T-helper 2 cell treated with Interferon-gamma antibody and Interleukin-4, amounts not matched to agents 100 ng/mL and 5 ng/mL, for 36 hours (primary cell): ENCODE data around the gene EML4. TPM values are rescaled to one million over a fixed set of nuclear protein-coding genes. Genes with fewer than 3 reads are reported as not detected.
"Not testable (repeated sequence)": the region's sequence is repeated elsewhere in the genome, so short reads cannot be mapped to it uniquely, and the experiment has no call there.

ENCODE experiments used
- intact Hi-C: fragments of 100-400 bp; cut with micrococcal nuclease; formaldehyde crosslinking; loops from one replicate; pipeline ENCODE4 v1.15.1; 2023
- total RNA-seq: library from RNA; stranded (reverse); gene quantifications from 2 replicates; pipeline ENCODE4 v1.2.3, GENCODE V29; 2022

EML4 gene
- total RNA-seq, 1 donor from 2014 or later: 71.4 TPM

DNA sequence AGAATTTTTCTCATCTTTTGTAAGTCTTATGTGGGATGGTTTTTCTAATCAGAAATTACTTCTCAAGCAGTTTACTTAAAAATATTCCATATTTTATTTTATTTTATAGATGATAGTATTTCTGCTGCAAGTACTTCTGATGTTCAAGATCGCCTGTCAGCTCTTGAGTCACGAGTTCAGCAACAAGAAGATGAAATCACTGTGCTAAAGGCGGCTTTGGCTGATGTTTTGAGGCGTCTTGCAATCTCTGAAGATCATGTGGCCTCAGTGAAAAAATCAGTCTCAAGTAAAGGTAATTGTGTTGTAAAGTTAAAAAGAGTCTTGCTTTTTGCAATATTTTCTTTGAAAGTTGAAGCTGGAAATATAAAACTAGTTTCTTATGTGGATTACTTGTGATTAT lies 76.2 kb downstream of the EML4 start:
- intact Hi-C loops: no loop called here

DNA sequence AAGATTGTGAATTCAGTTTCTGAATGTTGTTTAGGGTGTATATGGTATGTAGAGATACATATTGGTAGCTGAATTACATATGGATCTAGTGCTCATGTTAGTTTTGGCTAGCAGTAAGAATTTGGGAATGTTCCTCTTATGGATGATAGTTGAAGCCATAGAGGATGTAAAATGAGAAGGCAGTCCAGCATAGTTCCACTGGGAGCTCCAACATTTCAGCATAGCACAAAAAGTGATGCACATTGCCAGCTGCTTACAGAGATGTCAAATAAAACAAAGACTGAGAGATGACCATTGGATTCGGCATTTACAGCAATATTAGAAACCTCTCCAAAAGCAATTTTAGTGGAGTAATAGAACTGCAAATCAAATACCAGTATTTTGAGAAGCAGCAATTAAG lies 77.4 kb downstream of the EML4 start:
- intact Hi-C loops: no loop called here

DNA sequence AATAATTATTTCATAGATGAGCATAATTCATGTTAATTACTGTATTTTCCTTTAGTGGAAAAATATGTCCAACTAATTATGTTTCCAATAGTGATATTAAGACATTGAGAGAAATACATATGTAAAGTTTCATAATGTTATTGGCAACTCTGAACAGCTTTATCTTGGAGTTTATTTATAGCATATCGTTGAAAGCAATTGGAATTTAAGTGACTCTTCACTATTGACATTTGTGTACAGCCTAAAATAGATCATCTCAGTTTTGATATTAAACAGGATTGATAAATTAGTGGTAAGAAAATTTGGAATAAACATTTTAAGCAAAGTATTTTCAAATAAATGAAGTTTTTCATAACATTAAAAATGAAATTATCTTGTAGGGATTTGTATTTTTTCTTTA lies 79.7 kb downstream of the EML4 start:
- intact Hi-C loops: loop anchor here (1.0 kb wide), 1 partner anchor 33 kb away; no protein-coding TSS in a partner anchor

DNA sequence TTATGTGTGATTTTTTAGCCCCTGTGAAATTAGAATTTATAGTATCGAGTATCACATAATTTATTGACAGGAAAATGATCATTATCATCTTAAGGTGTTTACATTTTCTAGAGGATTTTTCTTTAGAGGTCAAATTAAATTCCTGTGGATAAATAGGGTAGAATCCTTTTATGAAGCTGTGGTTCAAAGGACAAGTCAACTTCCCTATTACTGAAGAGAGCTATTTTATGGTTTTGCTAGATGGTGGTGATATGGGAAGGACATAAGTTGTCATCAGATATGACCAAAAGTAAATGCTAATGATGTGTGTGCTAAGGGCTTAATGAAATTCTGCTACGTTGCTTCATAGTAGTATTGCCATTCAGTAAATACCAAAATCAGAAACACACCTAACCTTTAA lies 80.1 kb downstream of the EML4 start:
- intact Hi-C loops: loop anchor here (1.0 kb wide), 1 partner anchor 33 kb away; no protein-coding TSS in a partner anchor

DNA sequence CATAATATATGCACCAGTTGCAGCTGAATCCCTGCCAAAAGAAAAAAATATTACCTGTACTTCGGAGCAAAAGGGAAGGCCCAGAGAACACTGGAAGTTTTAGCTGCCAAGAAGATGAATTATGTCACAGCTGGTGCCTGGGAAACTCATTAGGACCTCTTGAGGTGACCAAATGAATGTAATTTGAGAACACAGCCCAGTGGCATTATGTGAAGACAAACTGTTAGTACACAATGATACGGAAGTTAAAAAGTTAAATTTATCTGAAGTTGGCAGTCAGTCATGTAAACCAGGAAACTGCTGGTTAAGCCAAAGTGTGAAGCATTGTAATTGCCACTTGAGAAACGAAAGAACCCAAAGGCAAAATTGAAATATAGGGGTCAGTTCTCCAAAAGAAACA lies 80.7 kb downstream of the EML4 start:
- intact Hi-C loops: loop anchor here (1.0 kb wide), 1 partner anchor 34 kb away; no protein-coding TSS in a partner anchor

DNA sequence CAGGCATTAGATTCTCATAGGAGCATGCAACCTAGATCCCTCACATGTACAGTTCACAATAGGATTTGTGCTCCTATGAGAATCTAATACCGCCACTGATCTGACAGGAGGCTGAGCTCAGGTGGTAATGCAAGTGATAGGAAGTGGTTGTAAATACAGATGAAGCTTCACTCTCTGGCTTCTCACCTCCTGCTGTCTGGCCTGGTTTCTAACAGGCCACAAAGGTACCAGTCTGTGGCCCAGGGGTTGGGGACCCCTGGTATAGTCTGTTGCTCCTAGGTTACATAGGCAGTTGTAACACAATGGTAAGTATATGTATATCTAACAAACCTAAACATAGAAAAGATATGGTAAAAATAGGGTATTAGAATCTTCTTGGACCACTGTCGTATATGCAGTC lies 81.8 kb downstream of the EML4 start:
- intact Hi-C loops: no loop called here

DNA sequence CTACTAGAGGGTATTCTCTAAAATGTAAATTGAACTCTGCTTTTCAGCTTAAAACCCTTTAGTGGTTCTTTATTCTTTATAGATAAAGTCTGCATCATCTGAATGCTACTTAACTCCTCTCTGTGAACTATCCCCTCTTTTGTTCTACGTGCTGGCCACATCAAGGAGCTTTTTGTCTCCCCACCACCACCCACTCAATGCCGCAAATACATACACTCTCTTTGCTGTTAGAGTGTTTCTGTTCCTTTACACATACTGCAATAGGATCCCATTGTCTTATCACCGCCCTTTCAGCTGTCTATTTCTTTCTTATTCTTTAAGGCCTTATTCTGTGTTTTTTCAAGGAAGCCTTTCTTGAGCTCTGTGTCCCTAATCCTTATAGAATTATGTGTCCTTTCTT lies 83.3 kb downstream of the EML4 start:
- intact Hi-C loops: no loop called here

DNA sequence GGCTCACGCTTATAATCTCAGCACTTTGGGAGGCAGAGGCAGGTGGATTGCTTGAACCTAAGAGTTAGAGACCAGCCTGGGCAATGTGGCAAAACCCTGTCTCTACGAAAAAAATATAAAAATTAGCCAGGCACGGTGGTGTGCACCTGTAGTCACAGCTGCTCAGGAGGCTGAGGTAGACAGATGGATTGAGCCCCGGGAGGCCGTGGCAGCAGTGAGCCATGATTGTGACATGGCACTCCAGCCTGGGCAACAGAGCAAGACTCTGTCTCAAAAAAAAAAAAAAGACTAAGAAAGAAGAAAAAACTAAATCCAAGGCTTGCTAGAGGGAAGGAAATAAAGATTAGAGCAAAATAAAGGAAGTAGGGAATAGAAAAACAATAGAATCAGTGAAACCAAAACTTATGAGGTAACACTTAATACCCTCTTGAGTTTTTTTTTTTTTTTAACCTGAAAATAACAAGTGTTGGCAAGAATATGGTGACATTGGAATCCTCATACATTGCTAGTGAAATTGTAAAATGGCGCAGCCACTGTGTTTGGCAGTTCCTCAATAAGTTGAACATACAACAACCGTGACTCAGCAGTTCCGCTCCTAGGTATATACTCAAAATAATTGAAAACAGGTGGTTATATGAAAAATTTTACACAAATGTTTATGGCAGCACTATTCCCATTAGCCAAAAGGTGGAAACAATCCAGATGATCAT lies 85.2 kb downstream of the EML4 start:
- intact Hi-C loops: no loop called here

DNA sequence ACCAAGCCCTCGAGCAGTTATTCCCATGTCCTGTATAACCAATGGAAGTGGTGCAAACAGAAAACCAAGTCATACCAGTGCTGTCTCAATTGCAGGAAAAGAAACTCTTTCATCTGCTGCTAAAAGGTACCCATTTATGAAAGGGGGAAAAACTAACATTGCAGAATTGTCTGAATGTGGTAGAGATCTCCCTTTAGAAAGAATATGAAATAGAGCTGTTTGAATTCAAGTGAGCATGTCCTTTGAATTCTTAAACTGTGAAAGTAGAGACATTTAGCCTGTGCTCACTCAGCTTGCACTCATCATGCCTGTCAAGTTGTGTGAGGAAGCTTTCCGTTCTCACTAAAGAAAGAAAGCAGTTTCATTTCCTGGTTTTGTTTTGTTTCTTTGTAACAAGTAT lies 87.4 kb downstream of the EML4 start:
- intact Hi-C loops: no loop called here

DNA sequence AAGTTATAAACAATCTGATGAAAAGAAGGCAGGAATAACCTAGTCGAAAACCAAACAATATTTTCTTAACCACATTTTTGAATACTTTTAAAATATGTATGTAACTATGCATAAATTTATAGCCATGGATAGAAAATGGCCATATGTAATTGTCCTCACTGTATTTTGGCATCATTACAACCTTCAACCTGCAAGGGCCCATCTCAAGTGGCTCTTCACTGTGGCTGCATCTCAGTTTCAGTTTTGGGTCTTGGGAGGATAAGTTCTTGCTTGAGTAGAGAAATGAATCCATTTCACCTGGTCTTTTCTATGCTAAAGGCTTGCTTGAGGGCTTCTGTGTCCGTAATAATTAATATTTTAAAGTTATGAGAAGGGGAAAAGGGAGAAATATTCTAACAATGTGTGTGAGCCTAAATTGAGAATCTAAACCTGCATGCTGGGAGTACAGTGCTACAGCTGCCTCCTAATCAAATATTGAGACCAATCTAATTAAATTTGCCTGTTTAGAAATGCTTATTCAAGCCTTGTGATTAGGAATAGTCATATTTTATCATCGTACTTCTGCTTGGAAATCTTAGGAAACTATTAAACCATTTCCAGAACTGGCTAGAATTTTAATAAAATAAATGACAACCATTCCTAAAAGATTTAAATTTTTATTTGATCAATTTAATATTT lies 92.5 kb downstream of the EML4 start:
- intact Hi-C loops: no loop called here

DNA sequence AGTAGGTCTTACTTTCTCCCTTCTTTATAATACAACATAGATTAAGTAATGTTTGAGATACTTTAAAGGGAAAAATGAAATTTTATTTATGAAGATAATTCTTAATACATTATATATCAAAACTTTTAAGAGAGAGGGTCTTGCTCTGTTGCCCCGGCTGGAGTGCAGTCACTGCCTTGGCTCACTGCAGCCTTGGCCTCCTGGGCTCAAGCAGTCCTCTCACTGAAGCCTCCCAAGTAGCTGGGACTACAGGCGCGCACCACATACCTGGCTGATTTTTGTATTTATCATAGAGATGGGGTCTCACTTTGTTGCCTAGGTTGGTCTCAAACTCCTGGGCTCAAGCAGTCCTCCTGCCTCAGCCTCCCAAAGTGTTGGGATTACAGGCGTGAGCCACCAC lies 97.1 kb downstream of the EML4 start:
- intact Hi-C loops: no loop called here

DNA sequence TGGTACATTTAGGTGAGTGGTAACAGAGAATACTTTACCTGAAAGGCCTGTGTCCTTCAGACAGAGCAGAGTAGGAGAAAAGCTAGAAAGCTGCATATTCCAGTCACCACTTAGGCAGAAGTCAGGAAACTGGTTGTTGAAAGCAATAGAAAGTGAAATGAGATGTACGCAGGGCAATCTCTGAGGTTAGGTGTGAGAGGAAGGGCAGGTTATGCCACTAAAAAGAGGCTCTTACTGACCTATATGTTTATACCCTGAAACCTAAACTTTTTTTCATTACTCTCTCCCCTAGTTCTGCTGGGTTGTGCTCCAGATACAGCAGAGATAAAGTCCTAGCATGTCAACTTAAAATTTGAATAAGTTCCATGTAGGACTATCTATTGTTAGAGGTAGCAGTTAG lies 98.4 kb downstream of the EML4 start:
- intact Hi-C loops: no loop called here

DNA sequence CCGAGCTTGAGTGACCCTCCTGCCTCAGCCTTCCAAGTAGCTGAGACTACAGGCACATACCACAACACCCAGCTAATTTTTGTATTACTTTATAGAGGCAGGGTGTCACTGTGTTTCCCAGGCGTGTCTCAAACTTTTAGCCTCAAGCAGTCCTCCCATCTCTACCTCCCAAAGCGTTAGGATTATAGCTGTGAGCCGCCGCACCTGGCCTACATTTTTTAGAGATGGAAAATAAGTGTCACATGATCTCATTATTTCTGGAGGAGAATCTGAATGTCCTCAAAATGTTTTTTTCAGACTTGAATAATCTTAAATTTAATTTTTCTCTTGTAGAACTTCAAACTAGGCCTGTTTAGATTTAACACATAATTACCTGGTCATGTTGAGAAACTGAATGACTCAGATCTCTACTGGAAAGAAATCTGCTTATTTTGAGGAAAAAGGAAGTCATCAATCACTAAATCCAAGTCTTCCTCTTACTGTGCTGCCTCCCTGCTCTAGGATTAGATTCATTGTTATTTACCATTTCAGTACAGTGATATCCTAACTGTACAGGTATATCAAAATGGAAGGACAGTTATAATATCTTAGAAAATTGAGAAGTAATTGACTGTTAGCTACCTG lies 99.5 kb downstream of the EML4 start:
- intact Hi-C loops: no loop called here

DNA sequence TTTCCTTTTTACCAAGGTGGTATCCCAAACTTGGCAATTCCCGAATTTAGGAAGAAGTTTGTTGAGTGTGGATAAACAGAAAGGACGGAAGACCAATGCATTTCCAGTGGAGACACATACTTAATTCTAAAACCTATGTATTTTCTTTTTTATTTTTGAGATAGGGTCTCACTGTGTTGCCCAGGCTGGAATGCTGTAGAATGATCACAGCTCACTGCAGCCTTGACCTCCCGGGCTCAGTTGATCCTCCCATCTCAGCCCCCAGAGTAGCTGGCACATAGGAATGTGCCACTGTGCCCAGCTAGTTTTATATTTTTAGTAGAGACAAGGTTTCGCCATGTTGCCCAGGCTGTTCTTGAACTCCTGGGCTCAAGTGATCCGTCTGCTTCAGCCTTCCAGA lies 101.6 kb downstream of the EML4 start:
- intact Hi-C loops: no loop called here

DNA sequence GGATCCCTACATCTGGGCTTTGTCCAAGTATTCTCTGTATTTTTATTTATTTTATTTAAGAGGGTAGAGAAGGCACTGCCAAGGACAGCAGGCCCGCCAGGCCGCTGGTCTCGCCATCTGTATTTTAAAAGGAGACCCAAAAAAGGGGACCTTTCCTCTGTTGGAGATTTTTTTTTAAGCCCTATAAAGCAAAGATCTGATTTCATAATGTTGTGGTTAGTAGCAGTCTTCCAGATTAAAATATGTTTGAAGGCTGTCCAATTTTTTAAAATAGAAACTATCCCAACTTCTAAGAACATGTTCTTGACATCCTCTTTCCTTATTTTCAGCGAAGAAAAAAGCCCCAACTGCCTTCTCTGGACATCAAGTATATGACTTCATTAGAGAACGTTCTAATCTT lies 102.1 kb downstream of the EML4 start:
- intact Hi-C loops: not testable (repeated sequence)

DNA sequence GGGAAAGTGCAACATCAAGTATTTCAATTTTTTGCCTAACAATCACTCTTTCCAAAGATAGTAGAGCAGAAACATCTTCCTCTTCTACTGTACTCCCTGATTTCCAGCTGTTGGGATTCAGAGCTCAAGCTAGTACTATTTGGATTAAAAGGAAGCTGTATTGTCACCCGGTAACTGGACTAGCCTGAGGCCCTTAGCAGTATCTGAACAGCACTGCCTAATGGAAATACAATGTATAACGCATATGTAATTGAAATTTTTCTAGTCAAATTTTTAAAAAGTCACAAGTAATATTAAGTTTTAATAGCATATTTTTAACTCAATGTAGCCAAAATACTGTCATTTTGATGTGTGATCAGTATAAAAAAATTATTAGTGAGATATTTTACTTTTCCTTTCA lies 105.7 kb downstream of the EML4 start:
- intact Hi-C loops: no loop called here

DNA sequence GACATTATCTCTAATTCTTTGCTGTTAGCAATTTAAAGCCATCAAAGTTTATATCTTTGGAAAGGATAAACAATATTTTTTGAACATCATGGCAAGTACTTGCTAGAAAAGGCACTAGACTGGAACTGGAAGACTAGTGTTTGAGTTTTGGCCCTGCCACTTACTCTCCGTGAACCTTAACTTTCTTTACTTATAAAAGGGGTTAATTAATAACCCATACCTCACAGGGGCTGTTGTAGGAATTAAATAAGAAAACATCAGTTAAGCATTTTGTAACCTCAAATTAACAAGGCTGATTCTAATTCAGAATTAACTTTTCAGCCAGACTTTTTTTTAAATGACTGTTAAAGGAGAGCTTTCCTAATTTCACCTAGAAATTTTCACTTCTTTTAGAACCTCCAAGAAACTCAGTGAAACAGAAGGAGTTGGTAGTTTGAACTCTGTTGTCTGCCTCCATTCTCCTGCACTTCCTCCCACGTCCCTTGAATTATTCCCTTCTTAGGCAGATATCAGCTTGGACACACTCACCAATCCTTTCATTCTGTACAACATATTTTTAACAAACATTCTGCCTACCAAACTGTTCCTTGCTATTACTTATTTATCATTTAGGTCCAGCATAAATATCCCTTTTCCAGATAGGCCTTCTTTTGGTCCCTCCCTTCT lies 112.4 kb downstream of the EML4 start:
- intact Hi-C loops: no loop called here

DNA sequence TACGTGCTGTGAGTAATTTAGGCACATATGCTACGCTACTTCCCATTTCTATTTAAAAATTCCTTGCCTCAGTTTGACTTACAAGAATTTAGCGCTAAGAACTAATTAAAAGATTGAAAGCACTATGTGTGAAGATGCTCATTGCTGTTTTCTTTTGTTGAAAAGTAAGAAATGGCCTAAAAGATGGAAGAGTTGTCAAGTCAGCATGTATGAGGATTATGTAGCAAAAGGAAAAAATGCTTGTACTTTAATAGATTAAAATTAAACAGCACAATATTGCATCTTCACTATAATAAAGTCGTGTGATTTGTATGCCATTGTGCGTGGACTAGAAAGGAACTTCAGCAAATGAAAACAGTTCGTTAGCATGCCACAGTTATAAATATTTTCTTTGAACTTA lies 114.9 kb downstream of the EML4 start:
- intact Hi-C loops: no loop called here

DNA sequence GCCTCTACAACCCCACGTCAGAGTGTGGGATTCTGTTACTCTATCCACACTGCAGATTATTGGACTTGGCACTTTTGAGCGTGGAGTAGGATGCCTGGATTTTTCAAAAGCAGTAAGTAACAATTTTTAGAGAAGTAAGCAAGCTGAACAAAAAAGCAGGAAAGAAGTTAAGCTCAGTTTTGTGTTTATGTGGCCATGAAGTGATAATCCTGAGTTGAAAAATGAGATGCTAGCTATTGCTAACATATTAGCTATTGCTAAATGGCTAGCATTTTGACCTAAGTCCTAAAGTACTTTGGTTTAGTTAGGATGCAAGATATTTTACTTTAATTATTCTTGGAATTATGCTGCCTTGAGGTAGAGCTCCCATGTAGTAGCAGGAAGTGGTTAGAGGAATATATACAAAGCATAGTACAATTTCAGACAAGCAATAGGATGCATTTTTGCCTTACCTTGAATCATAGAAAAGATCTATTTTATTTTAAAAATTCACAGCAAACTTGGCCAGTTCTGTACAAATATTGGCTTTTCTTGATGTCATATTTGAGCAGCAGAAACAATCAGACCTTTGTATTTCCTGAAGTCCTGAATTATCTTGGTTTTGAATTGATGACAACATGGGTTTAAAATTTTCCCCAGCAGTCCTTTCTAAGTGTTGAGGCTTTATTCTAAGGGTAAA lies 117.3 kb downstream of the EML4 start:
- intact Hi-C loops: no loop called here

DNA sequence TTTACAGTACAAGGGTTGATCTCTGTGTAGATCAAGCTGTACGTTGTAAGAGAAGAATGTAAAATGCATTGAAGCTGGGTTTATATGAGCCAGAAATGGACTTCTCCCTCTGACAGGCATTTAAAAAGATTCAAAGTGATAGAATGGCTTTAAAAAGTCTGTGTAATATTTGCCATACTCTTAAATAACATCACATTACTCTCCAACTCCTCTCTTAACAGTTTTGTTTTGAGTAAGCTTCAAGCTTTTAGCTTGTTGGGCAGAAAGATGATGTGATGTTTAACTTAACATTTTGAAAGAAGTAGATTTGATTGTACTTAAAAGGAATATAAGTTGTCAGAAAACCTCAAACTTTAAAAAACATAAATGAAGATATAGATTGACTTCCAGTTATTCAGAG lies 119.7 kb downstream of the EML4 start:
- intact Hi-C loops: no loop called here

DNA sequence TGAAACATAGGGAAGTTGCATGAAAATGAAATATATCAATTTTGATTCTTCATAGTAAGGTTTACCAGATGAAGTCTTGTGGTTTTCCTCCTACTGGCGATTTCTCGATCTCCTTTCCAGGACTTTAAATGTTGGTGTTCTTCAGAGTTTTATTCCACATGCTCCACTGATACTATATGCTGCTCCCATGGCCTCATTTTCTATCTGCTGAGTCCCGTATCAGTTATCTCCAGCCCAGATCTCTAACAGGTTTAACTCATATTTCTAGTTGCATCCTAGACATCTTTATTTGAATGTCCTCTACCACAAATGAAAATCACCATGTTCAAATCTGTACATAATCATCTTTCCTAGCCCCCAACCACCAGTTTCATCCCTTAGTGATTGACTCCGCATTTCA lies 120.1 kb downstream of the EML4 start:
- intact Hi-C loops: no loop called here

DNA sequence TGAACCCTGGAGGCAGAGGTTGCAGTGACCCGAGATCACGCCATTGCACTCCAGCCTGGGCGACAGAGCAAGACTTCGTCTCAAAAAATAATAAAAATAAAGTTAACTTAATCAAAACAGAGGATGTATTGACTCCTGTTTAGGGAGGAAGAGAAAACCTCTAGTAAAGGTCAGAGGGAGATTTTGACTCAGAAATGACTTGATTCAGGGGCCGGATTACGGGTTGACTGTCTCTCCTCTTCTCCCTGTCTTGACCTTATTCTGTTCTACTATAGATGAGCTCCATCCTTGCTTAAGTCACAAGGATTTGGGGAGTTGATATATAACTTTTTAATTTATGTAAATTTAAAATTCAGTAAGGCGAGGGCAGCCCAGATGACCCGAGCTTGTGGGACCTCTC lies 120.9 kb downstream of the EML4 start:
- intact Hi-C loops: no loop called here
